ENCODE measurements around the gene NLRX1. TPM values are rescaled to one million over a fixed set of nuclear protein-coding genes. Genes with fewer than 3 reads are reported as not detected.

Gene NLRX1
- total and polyA plus RNA-seq, 2 donors (not counting 3 experiments of a cell fraction or from before 2014, with no cell fraction given) = 15.1 to 15.5 TPM

GRCh38 chr11:119188067-119188466 is 19.5 kb downstream of the NLRX1 start:
- no TSS peak for BruUV-seq (replicated peaks)
- no peaks in the 10 kb centered on the region for H3K79me2 ChIP-seq (ENCODE audit: control insufficient read depth, insufficient read depth, low read length)
- H2AFZ ChIP-seq (ENCODE audit: low read depth, low read length) = no peak overlapping the region
- H3K4me3 ChIP-seq (replicated peaks in 1 of 3; ENCODE audit: insufficient read depth in 1 of 3, low read depth in 1 of 3, low read length in 3 of 3) = no peak overlapping the region
- no peaks in the 10 kb centered on the region for H3K9me1 ChIP-seq (replicated peaks; ENCODE audit: control insufficient read depth, extremely low read depth, insufficient read depth, low read length)
- H3K9me3 ChIP-seq (replicated peaks; ENCODE audit: control insufficient read depth, insufficient read depth, low read length) = no peaks in the 10 kb centered on the region
- no peaks in the 10 kb centered on the region for H3K4me1 ChIP-seq (ENCODE audit: control insufficient read depth, extremely low read depth, insufficient read depth, low read length)
- FAIRE-seq (no peak), DNase-seq (ENCODE audit: low read depth, low spot score) (no peak)
- H3K27me3 ChIP-seq (ENCODE audit: control insufficient read depth in 2 of 2, insufficient read depth in 2 of 2, low read length in 2 of 2) = peaks cover 0 to 2% of the 10 kb centered on the region in 2 experiments
- H3K27ac ChIP-seq (ENCODE audit: insufficient read depth, low read depth, low read length) = no peak overlapping the region
- no peak overlapping the region for H3K9ac ChIP-seq (replicated peaks; ENCODE audit: extremely low read depth, insufficient read depth, low read length)
- ChIA-PET POLR2A (no interaction called here), CTCF (interaction anchor here (1.0 kb wide), 1 partner anchor 12 kb away, joined by 3 read pairs; no protein-coding TSS in a partner anchor)
- TF ChIP-seq POLR2AphosphoS5 (IDR thresholded peaks at IDR 0.05; ENCODE audit: insufficient read depth, low read depth, low read length) (no peak), GATA2 (IDR thresholded peaks at IDR 0.05; ENCODE audit: insufficient read depth, insufficient read length, low read depth, low read length) (no peak), CTCF (IDR thresholded peaks at IDR 0.05; ENCODE audit: extremely low read depth in 1 of 2, insufficient read depth in 1 of 2, low read depth in 1 of 2, low read length in 2 of 2) (no peak)
- H3K36me3 ChIP-seq (ENCODE audit: control insufficient read depth in 2 of 2, extremely low read depth in 1 of 2, insufficient read depth in 2 of 2, low read length in 2 of 2) = no peaks in the 10 kb centered on the region
- intact Hi-C loops (cut with micrococcal nuclease) = no loop called here
- dilution Hi-C loops (cut with MboI; ENCODE audit: extremely low pct_ligation_motif_present, low sequenced_read_pairs) = no loop called here
- no peaks in the 10 kb centered on the region for H4K20me1 ChIP-seq (replicated peaks; ENCODE audit: control insufficient read depth, extremely low read depth, insufficient read depth, low read length)
- H3K4me2 ChIP-seq (ENCODE audit: insufficient read depth, low read length) = no peak overlapping the region

- no peak for TF ChIP-seq CTCF (IDR thresholded peaks at IDR 0.05; ENCODE audit: extremely low read depth in 1 of 2, insufficient read depth in 1 of 2, low read depth in 1 of 2, low read length in 2 of 2)
- TF ChIP-seq MAX (IDR thresholded peaks at IDR 0.05; ENCODE audit: insufficient read depth, insufficient read length) = no peak
- no peak for TF ChIP-seq FOS (IDR thresholded peaks at IDR 0.05; ENCODE audit: borderline replicate concordance, insufficient read depth, low read length)
- TF ChIP-seq POLR2A (IDR thresholded peaks at IDR 0.05; ENCODE audit: low read depth, low read length) = no peak
- no peak for TF ChIP-seq EZH2 (IDR thresholded peaks at IDR 0.05; ENCODE audit: borderline replicate concordance, low read depth, low read length, severe bottlenecking)
- no peak for TF ChIP-seq GATA2 (IDR thresholded peaks at IDR 0.05; ENCODE audit: insufficient read depth, insufficient read length, low read depth, low read length)
- no peak for TF ChIP-seq MYC (IDR thresholded peaks at IDR 0.05; ENCODE audit: low read depth, low read length)
- no peak for TF ChIP-seq POLR2AphosphoS5 (IDR thresholded peaks at IDR 0.05; ENCODE audit: insufficient read depth, low read depth, low read length)
- no peak for TF ChIP-seq JUN (IDR thresholded peaks at IDR 0.05; ENCODE audit: borderline replicate concordance, insufficient read depth, insufficient read length, low read depth)
- DNase-seq (ENCODE audit: low read depth, low spot score) = no peak
- ChIA-PET POLR2A (no interaction called here), CTCF (no interaction called here)
- H3K27me3 ChIP-seq (ENCODE audit: control insufficient read depth in 2 of 2, insufficient read depth in 2 of 2, low read length in 2 of 2) = peaks cover 0 to 2% of the 10 kb centered on the region in 2 experiments
- FAIRE-seq = no peak
- no peaks in the 10 kb centered on the region for H3K9me1 ChIP-seq (replicated peaks; ENCODE audit: control insufficient read depth, extremely low read depth, insufficient read depth, low read length)
- no peak overlapping the region for H3K9ac ChIP-seq (replicated peaks; ENCODE audit: extremely low read depth, insufficient read depth, low read length)
- no peak overlapping the region for H3K27ac ChIP-seq (ENCODE audit: insufficient read depth, low read depth, low read length)
- intact Hi-C loops (cut with micrococcal nuclease) = no loop called here
- H3K9me3 ChIP-seq (replicated peaks; ENCODE audit: control insufficient read depth, insufficient read depth, low read length) = no peaks in the 10 kb centered on the region
- H4K20me1 ChIP-seq (replicated peaks; ENCODE audit: control insufficient read depth, extremely low read depth, insufficient read depth, low read length) = no peaks in the 10 kb centered on the region
- no peak overlapping the region for H3K4me3 ChIP-seq (replicated peaks in 1 of 3; ENCODE audit: insufficient read depth in 1 of 3, low read depth in 1 of 3, low read length in 3 of 3)
- H3K4me1 ChIP-seq (ENCODE audit: control insufficient read depth, extremely low read depth, insufficient read depth, low read length) = no peaks in the 10 kb centered on the region
- H2AFZ ChIP-seq (ENCODE audit: low read depth, low read length) = no peak overlapping the region
- no TSS peak for BruUV-seq (replicated peaks)
- dilution Hi-C loops (cut with MboI; ENCODE audit: extremely low pct_ligation_motif_present, low sequenced_read_pairs) = no loop called here
- no peak overlapping the region for H3K4me2 ChIP-seq (ENCODE audit: insufficient read depth, low read length)
- no peaks in the 10 kb centered on the region for H3K79me2 ChIP-seq (ENCODE audit: control insufficient read depth, insufficient read depth, low read length)
- H3K36me3 ChIP-seq (ENCODE audit: control insufficient read depth in 2 of 2, extremely low read depth in 1 of 2, insufficient read depth in 2 of 2, low read length in 2 of 2) = no peaks in the 10 kb centered on the region
Observed at GRCh38 chr11:119188887-119189286, 20.4 kb downstream of the NLRX1 start.
